Activated CD4-positive, alpha-beta T cell treated with anti-CD3 and anti-CD28 coated beads, Interleukin-2, amount 50 U/mL, for 16 hours (primary cell): Measurements from ENCODE around the gene RPS10.

Experiments used
- DNase-seq: peaks from one replicate; pipeline ENCODE4 v3.0.0-alpha.2; 2020

RPS10 gene

DNA sequence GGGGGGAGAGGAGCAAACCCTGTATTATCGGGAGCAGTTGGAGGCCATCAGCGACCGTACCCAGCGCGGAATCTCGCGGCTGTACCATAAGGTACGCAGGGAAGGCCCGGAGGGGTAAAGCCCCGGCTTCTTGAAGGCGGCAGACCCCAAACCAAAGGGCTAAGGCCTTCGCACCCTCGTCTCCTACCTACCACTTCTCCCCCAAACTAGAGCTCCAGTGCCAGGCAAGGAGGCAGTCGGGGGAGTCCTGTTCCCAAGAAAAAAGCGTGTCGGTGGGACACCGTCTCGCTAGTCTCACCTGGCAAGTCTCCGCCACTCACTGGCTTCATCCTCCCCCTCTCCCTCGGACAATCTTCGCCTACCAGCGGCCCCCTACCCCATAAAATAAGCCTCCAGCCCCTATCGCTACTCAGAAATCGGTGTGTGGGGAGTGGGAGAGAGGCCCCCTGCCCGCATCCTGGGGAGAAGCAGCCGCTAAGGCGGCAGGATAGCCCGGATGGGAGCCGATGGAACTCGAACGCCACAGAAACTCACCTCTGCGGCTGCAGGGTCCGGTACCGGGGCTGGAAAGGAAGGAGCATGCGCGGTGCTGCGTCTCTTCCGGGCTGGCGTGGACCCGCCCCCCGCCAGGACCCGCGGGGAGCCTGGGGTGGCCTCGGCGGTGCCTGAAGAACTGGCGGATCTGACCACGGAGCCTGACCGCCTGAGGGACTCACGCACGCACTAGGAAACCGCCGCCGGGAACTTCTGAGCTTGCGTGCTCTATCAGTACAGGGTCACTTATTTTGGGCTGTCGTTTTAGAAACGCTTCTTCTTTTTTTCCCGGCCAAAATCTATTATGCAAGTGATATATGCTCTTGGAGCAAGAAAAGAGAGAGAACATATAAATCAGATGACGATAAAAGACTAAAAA is at the start of gene RPS10:
RPS10 (minus strand) TSS at position 572 of the 913 bp plus-strand sequence. CDS start 848 bp downstream, outside the sequence.
- DNase-seq: peak; percentile 94

DNA sequence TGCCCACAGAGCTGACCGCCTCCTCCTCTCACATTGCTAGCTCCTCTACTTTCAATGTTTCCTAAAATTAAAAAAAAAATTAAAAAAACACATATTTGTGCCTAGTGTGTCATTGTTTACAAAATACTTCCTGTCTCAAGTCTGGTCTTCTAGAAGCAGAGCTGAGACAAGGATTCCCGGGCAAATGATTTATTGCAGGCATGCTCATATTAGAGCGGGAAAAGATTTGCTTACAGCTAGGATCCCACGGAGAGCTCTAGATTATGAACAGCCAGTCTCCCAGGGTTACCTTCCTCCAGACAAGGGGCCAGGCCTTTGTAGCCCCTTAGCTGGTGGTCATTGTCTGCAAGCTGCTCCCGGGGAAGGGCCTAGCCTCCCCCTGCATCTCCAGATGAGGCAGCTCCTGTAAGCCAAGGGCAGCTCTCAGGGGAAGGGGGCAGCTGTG is 49.4 kb upstream of the RPS10 start:
- DNase-seq: no peak

DNA sequence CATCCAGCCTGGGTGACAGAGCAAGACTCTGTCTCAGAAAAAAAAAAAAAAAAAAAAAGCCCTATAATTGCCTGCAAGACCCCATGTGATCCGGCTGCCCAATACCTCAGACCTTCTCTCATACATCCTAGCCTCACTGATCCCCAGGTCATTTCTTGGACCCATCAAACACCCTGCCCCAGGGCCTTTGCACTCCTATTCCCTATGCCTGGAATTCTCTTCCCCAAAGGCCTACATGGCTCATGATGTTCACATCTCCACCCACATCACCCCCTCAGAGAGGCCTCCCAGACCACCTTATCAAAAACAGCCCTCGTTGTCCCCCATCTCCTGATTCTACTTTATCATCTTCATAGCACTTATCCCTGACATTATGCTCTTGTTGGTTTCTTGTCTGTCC is 48.9 kb upstream of the RPS10 start:
- DNase-seq: no peak

- no peak for DNase-seq
Observed at GRCh38 chr6:34473967-34474366, 48.1 kb upstream of the RPS10 start.

GRCh38 chr6:34472425-34472824 is 46.6 kb upstream of the RPS10 start:
- DNase-seq: no peak

DNA sequence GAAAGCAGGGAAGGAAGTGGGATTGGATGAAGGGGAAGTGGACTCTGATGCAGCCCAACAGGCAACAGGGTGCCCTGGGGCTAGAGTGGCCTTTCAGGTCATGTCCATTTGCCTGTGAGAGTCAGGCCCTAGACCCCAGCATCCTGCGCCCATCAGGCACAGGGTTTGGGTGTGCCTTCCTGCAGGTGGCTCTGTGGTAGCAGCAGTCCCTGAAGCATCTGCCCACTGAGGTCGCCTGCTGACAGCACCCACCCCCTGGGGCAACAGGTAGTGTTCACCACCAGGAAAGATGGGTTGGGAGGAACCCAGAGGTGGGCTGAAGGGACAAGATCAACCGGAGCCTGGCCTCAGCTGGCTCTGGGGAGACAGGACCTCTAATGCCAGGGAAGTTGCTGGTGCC is 43.6 kb upstream of the RPS10 start:
- no peak for DNase-seq

DNA sequence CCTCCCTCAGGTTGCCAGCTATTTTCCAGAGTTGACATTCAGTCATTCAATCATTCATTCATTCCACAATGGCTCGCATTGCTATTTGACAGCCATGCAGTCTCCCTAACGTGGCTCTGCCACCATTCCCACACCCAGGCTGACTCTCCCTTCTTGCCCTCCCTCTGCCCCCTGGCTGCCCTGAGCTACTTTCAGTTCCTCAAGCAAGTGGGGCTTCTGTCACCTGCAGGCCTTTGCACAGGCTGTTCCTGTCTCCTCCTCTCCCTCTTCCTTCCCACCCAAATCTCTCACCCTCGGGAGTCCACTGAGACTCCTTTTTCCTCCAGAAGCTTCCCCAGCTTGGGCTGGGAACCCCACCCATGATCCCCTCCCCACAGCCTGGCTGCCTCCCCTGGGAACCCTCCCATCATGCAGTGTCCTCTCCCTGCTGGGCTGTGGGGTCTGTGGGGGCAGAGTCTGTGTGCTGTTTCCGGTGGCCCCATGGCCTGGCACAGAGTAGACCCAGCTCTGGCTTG is 42.6 kb upstream of the RPS10 start:
- no peak for DNase-seq

GRCh38 chr6:34466242-34467185 is 40.6 kb upstream of the RPS10 start:
- DNase-seq: no peak

- DNase-seq: no peak
Observed at GRCh38 chr6:34465531-34466241, 39.8 kb upstream of the RPS10 start, which contains the start of gene PACSIN1. TSS of gene PACSIN1 (plus strand) at chr6:34466076. CDS start at chr6:34526306, 60,230 bp downstream.

- no peak for DNase-seq
Observed at GRCh38 chr6:34463849-34464248, 38.0 kb upstream of the RPS10 start.

- DNase-seq: no peak
Observed at GRCh38 chr6:34463299-34463698, 37.4 kb upstream of the RPS10 start.

GRCh38 chr6:34462551-34462971 is 36.7 kb upstream of the RPS10 start:
- DNase-seq: no peak

DNA sequence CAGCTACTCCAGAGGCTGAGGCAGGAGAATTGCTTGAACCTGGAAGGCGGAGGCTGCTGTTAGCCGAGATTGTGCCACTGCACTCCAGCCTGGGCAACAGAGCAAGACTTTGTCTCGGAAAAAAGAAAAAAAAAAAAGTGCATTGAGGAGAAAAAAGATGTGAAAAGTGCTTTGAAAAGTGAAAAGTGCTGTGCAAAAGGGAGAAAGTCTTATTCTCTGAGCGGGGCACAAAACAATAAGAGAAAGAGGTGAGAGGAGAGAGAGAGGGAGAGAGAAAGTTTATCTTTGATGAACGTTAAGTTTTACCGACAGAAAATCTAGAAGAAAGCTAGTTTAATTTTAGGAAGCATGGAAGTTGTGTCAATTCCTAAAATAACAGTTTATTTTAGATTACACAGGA is 36.1 kb upstream of the RPS10 start:
- DNase-seq: no peak

GRCh38 chr6:34460796-34461507 is 35.1 kb upstream of the RPS10 start:
- DNase-seq: no peak

DNA sequence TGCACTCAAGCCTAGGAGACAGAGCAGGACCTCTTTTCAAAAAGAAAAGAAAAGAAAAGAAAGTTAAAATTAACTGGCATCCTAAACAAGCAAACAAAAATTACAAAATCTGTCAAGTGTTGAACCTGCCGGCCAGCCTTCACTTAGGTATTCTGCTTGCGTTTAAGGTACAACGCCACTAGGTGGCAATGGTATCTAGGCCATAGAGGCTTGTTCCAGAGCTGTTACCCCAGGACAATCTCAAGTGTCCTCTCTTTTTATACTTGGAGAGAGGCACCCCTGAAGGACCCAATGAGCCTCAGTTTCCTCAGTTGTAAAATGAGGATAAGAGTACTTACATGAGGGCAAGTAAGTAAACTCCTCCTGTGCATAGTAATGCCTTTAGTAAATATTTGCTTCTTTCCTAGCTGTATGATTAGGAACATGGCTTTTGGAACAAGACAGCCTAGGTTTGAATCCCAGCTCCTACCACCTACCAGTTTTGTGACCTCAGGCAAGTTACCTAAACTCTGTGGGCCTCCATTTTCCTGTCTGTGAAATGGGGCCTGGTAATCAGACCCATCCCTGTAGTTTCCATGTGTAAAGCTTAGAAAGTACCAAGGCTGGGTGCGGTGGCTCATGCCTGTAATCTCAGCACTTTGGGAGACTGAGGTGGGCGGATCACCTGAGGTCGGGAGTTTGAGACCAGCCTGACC is 34.2 kb upstream of the RPS10 start:
- peak; percentile 59 for DNase-seq

GRCh38 chr6:34457742-34458735 is 32.2 kb upstream of the RPS10 start:
- no peak for DNase-seq

DNA sequence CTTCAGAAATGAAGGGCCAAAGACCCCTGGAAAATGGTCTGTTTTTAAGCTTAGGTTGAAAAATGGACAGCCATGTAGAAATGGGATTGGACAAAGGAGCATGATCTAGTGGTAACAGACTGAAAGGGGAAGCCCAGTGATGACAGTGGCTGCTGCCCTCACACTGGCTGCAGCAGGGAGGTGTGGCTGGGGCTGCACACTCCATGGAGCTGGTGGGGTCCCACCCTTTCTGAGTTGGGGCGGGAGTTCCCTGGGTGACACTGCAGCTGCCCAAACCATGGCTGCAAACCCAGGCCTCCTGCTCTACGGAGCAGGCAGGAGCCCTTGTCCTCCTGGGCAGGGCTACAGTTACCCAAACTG is 31.5 kb upstream of the RPS10 start:
- DNase-seq: no peak

- no peak for DNase-seq
Observed at GRCh38 chr6:34455831-34456230, 30.0 kb upstream of the RPS10 start.

- DNase-seq: no peak
Observed at GRCh38 chr6:34451192-34451591, 25.3 kb upstream of the RPS10 start.

GRCh38 chr6:34447910-34448309 is 22.0 kb upstream of the RPS10 start:
- DNase-seq: no peak
